HG03558 (cell line): ENCODE data around the gene ZNF628.

Experiments
- ATAC-seq: cut with Tn5 transposase; IDR thresholded peaks from one replicate; pipeline ENCODE4 v1.9.1; 2021; ENCODE audit warnings: moderate number of reproducible peaks; ENCODE audit not compliant: unreplicated experiment; ENCODE audit errors: extremely low read depth

The ZNF628 gene

DNA sequence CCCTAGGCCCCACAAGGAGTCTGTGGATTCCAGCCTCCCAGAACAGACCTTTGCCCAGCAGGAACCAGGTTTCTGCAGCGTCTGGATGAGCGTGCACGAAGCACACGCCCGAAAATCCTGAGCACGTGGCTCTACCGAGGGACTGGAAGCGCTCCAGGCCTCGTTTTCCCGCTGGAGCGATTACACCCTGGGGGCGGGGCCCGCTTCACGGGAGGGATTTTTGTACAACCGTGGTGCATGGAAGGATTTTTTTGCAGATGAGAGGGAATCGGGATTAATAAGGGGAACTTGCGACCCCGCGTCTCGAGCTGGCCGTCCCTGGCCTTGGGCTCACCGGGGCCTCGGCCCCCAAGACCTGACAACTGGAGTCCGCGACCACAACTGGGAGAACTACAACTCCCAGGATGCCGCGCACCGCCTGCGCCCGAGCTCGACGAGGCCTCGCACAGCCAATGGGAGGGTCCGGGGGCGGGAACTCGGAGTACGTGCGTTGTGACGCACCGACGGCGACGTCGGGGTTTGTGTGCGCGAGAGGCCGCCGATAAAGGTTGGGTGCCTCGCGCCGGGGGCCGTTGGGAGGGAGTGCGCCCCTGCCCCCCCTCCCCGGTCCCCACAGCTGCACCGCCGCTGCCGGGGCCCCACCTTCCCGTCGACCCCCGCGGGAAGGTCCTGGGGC lies at the start of gene ZNF628:
Gene ZNF628, plus strand, starts transcription at position 518 of the 676 bp plus-strand sequence. CDS start 3,294 bp downstream, outside the sequence.
- peak; percentile 82 for ATAC-seq

DNA sequence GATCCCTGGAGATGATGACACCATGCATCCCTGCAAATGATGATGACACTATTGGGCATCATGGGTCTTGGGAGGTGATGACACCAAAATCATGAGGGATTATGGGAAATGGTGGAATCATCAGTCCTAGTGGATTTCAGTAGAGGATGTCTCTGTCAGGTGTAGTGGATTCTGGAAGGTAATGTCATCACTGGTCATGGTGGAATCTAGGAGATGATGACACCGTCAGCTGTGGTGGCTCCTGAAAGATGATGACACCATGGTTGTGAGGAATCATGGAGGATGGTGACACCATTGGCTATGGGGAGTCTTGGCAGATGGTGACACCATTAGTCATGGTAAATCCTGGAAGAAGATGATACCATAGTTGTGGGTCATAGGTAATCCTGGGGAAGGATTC lies 45.2 kb upstream of the ZNF628 start:
- ATAC-seq = no peak

DNA sequence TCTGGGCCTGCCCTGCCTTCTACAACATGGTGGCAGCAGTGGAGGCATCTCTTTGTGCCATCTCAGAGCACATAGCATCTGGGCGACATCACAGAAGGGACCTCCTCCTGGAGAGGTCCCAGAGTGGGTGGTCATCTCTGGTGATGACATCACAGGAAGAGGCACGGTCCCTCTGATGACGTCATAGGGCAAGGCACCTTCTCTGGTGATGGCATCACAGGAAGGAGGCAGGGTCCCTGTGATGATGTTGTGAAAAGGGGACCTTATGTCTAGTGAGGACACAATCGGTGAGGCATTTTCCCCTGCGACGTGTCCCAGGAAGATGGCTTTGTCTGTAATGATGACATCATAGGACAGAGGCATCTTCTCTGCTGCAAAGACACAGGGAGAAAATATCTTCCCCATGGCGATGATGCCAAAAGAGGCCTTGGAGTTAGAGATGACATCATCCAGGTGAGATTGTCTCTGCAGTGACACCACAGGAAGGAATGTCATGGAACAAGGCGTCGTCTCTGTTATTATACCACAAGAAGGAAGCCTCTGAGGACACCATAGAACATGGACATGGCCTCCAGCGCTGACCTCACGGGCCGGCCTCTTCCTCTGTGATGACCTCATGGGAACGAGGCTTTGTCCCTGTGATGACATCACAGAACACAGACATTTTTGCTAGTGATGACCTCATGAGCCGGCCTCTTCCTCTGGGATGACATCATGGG lies 44.0 kb upstream of the ZNF628 start:
- ATAC-seq = no peak

DNA sequence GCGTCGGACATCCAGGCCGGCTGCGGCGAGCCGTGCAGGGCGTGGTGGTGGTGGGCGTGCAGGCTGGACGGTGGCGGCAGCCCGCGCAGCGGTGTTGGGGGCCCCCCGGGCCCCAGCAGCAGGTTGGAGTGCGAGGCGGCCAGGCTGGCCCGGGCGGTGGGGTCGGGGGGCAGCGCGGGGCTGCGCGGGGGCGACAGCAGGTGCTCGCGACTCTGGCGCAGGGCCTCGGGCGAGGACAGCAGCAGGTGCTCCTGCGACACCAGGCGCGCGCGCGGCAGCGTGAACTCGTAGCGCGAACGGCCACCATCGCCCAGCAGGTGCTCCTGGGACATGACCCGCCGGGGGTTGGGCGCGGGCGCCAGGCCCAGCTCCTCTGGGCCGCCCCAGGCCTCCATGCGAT lies 43.1 kb upstream of the ZNF628 start:
- ATAC-seq = no peak

DNA sequence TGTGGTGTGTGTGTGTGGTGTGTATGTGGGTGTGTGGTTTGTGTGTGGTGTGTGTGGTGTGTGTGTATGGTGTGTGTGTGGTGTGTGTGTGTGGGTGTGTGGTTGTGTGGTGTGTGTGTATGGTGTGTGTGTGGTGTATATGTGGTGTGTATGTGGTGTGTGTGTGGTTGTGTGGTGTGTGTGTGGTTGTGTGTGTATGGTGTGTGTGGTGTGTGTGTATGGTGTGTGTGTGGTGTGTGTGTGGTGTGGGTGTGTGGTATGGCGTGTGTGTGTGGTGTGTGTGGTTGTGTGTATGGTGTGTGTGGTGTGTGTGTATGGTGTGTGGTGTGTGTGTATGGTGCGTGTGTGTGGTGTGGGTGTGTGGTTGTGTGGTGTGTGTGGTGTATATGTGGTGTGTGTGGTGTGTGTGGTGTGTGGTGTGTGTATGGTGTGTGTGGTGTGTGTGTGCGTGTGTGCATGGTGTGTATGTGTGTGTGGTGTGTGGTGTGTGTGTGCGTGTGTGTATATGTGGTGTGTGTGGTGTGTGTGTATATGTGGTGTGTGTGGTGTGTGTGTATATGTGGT lies 42.0 kb upstream of the ZNF628 start:
- ATAC-seq = no peak

DNA sequence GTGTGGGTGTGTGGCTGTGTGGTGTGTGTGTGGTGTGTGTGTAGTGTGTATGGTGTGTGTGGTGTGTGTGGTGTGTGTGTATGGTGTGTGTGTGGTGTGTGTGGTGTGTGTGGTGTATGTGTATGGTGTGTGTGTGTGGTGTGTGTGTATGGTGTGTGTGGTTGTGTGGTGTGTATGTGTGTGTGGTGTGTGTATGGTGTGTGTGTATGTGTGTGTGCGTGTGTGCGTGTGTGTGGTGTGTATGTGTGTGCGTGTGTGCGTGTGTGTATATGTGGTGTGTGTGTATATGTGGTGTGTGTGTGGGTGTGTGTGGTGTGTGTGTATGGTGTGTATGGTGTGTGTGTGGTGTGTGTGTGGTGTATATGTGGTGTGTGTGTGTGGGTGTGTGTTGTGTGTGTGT lies 41.4 kb upstream of the ZNF628 start:
- no peak for ATAC-seq

DNA sequence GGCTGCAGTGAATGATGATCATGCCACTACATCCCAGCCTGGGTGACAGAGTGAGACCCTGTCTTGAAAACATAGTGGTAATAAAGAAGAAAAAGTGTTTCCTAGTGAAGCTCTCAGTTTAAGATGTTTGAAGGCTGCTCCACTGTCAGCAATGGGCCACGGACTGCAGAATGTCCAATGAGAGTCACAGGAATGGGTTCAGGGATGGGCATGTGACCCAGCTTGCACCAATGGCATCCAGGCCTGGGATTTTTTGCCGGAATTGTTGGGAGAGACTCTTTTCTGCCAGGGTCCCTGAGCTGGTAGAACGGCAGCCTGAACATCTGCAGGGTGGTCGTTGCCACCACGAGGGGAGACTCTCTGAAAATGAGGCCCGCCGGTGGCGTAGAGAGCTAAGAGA lies 39.6 kb upstream of the ZNF628 start:
- no peak for ATAC-seq

DNA sequence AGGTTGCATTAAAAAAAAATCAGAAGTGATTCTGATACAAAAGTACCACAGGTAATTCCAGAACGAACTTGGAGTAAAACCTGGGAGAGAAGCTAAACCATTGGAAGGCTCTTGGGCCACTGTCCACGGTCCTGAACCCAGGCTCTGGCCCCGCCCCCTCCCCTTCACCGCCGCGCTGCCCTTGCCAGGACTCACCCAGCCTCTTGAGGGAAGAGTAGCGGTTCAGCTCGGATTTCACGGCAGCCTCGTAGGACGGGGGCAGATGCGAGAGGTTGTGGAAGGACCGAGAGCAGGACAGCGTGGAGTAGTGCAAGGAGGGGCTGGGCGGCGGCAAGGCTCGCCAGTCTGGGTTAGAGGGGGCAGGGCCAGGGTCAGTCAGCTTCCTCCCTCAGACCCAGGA lies 39.0 kb upstream of the ZNF628 start:
- no peak for ATAC-seq

DNA sequence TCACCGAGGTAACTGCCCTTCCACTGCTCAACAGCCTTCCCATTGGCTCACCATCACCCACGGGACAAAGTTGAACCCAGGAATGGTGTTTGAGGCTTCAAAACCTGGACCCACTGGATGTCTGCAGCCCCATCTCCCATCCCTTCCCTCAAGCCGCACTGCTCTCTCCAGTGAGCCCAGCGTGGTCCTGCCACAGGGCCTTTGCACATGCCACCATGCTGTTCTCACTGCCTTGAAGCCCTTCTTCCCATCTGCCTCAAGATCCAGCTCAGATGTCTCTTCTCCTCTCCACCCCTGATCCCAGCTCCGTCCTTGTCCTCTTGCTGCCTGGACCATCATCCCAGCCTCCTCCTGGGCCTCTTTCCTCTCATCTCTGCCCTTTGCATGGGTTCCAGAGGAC lies 37.4 kb upstream of the ZNF628 start:
- no peak for ATAC-seq

DNA sequence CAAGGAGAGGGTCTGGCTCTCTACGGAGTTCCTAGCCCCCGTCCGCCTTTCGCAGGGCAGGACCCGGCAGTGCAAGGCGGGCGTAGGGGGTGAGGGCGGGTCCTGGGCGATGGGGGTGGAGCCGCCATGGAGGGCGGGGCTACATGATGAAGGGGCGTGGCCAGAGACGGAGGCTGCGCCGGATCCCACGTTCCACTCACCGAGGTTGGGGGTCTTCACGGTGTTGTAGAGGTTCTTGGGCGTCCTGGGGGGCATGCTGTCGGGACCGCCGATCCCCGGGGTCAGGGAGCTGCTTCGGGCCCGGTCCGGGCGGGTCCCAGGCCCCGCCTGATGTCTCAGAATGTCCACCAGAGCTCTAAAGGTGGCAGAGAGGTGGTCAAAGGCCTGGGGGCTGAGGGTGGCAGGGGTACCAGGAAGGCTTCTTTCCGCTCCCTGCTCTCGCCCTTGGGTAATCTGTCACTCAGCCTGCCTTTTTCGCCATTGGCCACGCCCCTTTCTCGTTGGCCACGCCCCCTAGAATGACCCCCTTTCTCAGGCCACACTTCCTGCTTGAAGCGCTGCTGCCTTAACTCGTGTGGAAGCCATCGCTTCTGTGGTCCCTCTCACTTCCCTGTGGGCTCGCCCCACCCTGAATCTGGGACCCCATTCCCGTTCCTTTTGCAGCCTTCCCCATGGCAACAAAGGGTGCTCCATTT lies 35.9 kb upstream of the ZNF628 start:
- ATAC-seq = no peak

DNA sequence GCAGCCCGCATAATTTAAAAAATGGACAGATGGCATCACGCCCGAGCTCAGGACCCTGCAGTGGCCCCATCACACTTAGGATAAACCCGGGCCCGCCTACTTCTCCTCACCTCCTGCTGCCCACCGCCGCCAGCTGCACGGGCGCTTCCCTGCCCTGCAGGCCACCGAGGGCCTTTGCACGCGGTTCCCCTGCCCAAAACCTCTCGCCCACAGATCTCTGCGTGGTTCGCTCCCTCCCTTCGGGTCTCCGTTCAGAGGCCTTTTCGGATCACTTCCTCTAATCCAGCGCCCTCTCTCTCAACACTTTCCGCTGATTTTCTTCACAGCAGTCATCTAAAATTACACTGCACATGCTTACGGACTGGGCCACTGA lies 35.1 kb upstream of the ZNF628 start:
- ATAC-seq = no peak

DNA sequence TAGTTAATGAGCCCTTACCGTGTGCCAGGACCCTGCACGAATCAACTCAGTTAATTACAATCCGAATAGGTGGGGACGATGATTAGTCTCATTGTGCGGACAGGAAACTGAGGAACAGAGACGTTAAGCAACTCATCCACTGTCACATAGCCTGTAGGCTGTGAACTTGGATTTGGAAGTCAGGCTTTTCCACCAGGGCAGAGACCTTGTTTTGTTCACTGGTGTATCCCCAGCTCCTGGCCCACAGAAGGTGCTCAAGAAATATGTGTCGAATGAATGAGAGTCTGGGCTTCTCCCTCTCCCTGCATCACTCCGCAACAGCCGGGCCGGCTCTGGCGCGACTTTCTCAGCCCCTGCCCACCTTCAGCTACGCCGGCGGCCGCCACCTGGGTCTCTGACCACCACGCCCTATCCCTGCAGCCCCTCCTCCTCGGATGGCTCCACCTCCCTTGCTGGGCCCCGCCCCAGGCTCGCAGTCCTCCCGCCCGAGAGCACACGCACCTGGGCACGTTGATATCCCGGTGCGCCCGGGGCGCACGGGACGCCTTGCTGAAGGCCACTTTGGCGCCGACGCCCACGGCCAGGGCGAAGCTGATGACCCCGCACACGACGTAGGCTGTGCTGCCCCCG lies 34.6 kb upstream of the ZNF628 start:
- ATAC-seq = no peak

DNA sequence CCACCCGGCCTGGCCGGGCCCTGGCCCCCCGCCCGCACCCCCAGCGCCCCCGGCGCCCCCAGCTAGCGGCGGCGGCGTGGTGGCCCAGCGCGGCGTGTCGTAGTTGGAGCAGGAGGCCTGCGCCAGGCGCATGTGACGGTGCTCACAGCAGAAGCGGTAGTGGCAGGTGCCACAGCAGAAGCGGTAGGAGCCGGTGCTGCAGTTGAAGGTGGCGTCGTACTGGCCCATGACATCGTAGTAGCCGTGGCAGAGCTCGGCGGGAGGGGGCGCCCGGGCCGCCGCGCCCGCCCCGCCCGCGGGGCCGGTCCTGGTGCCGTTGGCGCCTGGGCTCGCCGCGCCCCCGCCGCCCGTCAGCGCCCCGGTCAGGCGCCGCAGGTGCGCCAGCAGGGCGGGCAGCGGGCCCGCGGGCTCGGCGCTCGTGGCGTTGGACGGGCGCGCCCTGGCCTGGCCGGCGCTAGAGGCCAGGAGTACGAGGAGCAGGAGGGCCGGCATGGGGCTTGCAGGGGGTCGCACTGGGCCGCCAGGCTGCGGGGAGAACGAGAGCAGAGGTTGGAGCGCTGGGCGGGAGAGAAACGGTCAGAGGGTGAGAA lies 34.0 kb upstream of the ZNF628 start:
- ATAC-seq = no peak

DNA sequence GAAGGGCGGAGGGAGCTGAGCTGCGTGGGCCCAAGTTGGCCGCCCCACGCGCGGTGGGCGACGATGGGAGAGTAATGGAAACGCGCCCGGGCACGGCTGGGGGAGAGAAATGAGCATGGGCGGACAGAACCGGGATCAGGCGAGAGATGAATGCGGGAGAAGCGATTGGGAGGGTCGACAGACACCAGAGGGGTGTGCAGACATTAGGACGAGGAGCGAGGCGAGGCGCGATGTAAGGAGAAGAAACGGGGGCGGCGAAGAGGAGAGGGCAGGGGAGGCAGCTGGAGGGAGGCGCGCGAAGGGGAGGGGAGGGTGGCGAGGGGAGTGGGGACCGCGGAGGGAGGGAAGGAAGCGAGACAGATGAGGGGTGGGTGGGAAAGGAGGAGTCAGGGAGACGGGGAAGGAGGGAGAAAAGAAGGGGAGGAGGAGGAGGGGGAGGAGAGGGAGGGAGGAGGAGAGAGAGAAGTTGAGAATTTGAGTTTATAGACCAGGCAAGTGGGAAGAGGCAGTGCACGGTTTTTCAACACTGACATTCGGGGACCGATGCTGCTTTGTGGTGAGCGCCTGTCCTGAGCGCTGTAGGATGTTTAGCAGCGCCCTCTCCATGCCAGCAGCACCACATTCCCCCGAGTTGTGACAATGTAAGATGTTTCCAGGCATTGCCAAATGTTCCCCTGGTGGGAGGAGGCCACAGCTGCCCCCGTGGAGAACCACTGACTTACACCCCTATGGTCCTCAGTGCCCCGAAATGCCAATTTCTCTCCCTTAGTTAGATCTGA lies 33.2 kb upstream of the ZNF628 start, which contains the start of gene SHISA7:
Gene SHISA7, minus strand, starts transcription at position 256 of the 779 bp plus-strand sequence. CDS start 437 bp downstream, outside the sequence.
- no peak for ATAC-seq

DNA sequence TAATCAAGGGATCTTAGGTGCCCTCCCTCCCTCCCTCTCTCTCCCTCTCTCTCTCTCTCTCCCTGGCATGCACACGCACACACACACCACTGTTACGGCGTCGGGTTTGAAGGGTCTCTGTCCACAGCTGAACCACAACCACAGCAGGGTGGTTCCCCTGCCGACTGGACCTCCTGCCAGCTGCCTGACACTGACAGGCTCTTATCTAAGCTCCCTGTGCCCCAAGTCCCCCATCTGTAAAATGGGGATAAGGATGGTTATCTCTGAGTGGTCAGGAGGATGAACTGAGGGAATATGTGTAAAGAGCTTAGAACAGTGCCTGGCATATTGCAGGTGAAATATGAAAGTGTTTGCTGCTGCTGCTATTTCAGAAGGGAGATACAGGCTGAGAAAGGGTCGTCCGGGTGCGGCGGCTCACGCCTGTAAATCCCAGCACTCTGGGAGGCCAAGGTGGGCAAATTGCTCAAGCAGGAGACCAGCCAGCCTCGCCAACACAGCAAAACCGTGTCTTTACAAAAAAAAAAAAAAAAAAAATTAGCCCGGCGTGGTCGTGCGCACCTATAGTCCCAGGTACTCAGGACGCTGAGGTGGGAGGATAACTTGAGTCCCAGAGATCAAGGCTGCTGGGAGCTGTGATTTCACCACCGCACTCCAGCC lies 32.5 kb upstream of the ZNF628 start:
- ATAC-seq = no peak

DNA sequence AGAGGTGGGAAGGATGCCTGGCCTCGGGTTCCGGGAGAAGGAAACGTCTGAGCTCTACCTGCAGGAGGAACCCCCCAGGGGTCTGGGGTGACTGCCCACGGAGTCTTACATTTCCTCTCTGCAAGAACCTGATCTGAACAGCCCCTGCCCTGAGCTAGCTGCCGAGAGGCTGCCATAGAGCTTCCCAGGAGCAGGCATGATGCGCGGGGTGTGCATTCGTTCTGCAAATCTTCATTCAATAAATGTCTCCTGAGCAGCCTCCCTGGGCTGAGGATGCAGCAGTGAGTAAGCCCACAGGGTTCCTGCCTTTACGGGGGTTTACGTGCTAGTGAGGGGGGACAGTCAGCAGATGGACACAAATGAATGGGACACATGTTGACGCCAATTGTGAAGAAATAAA lies 31.8 kb upstream of the ZNF628 start:
- no peak for ATAC-seq

DNA sequence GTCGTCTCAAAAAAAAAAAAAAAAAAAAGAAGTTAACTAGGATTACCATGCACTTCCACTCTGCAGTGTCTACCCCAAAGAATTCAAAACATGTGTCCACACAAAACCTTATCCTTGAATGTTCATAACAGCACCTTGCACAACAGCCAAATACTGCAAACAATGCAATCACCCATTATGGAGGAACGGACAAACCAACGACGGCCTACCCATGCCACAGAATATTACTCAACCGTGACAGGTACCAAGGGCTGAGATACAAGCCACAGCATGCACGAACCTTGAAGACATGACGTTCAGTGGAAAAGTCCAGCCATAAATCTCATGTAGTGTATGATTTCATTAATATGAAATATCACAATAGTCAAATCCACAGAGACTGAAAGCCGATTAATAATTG lies 30.4 kb upstream of the ZNF628 start:
- ATAC-seq = no peak

DNA sequence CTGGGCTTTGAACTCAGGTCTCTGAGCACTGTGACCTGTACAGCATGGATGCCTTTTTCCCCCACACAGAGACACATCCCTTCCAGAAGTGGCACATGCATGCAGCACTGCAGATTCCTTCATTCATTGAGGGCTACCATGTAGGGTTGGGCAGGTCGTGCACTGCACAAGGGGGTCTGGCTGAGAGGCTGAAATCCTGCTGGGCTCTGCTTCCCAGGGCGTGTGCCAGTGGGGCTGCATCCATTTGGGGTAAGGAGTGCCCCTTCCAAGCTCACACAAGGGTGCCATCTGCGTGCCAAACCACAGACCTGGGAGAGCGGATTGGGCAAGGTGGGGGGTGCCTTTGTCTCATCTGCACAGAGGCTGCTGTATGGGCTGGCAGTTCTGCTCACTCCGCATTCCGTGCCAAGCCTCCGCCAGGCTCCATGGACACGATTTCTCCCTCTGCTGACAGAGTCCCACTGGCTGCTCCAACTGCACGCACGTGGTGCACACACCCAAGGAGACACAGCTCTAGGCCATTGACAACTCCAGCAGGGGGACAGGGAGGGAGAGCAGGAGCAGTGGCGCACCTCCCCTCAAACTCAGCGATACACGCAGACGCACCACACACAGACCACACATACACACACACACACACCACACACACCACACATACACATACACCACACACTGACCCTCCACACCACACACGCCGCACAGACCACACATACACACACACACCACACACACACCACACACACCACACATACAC lies 28.8 kb upstream of the ZNF628 start:
- ATAC-seq = no peak
